Midbrain (tissue), 1 donor: ENCODE measurements around the gene ZFPL1.

ENCODE experiments used
- DNase-seq: peaks from one replicate; lab custom pipeline; 2025; lab: John Stamatoyannopoulos, UW

The ZFPL1 gene

DNA sequence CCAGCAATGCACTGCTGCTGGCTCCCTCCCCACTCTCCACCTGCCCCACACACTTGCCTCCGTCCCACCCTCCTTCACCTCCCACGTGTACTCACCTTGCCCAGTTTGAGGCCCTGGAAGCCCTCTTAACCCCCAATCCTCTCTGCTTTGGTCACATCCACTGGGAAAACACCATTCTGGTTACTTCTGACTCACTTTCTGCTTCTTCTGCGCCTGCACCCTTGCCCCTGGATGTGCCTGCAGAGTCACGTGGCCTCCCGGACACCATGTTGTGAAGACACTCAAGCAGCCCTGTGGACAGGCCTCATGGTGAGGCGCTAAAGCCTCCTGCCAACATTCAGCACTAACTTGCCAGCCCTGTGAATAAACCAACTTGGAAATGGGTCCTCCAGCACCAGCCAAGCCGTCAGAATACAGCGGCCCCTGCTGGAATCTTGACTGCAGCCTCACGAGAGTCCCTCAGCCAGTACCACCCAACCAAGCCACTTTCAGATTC lies 23.1 kb upstream of the ZFPL1 start:
- no peak for DNase-seq

DNA sequence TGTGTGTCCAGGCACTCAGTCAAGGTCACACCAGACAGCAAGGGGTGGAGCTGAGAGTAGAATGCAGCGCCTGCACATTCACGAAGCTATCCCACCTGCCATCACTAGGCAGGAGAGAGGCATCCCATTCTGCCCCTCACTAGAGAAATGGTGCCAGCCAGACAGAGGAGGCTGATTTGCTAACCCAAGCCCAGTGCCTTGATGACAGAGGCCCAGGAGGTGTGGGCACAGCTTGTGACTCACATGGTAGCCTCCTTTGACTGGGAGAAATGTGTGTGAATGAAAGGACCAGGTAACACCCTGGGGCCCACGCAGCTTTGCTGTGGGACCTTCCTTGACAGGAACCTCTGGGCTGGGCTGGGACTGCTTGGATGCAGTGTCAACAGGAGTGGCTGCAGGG lies 20.5 kb upstream of the ZFPL1 start:
- DNase-seq = no peak

DNA sequence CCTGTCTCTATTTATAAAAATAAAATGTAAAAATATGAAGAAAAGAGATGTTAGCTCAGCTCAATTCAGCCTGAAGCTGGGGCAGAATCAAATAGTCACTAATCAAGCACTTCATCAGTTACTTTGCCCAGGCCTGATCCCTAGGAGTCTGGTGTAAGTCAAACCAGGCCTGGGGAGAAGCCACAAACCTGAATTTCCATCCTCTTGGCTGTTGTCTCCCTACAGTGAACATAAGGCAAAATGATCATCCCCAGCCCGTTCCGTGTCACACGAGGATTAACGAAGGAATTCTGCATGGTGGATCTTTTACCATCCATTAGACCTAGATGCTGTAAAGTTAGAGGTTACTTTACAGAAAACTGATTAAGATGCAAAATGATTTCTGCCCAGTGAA lies 19.2 kb upstream of the ZFPL1 start:
- no peak for DNase-seq

DNA sequence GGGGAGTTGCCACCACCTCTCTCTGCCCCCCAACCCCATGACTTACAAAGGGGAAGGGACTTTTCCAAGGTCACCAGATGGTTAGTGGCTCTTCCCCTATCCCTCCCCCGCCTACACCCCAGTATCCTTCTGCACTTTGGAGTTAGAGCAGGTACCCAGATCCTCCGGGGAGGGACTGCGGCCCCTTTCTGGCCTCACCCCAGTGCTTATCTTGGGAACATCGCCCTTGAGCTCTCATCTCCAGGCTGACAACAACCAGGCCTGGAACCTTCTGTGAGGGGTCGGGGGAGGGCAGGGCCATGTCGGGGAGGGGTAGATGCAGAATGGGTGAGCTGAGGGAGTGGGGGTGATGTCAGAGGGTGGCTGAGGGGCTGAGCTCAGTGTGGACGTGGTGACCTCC lies 18.2 kb upstream of the ZFPL1 start:
- DNase-seq = no peak

DNA sequence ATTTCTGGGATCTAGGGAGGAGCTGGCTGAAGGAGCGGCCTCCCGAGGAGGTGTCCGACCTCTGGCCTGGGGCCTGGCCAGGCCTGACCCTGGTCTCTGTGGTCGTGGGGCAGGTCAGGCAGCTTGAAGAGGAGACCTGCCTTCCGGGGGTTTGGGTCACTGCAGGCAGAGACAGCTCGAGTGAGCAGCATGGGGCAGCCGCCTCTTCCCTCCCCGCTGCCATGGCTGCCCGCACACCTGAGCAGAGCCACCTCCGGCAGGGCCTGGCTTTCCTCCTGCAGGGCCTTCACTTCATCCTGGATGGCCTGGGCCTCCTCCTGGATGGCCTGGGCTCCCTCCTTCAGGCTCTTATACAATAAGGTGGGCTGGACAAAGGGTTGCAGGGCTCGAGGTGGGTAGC lies 17.7 kb upstream of the ZFPL1 start:
- no peak for DNase-seq

DNA sequence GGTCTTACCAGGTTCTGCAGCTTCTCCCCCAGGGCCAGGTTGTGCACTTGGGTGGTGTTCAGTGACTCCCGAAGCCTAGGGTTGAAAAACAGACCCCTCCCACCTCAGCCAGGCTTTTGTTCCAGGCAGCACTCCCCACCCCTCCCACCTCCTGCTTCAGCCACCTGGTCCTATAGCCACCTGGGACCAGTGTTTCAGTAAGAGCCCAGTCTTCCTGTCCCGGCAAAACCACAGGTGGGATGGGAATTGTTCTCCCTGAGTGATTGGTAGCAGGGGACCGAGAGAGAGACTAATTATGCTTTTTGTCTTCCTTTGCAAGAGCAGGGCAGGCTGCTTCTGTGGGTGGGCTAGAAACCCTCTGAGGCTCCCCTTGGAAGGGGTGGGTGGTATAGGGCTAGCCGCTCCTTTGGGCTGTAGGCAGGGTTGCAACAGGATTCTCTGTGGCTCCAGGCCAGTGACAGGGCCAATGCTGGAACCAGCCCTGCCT lies 17.2 kb upstream of the ZFPL1 start:
- no peak for DNase-seq

DNA sequence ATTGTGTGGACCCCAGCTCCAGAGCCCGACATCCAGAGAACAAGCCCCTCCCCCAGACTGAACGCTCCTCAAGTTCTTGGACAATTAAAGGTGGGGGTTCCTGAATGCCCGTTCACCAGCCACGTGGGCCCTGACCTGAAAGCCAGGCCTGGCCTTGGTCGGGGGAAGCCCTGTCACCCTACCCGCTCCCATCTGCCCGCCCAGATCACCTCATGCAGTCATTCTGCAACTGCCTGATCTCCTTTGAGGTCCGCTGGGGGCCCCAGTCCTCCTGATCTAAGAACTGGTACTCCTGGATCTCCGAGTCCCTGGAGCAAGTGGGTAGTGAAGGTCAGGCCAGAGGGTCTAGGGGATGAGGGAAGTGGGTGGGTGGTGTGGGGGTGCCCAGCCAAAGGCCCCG lies 16.6 kb upstream of the ZFPL1 start:
- DNase-seq = no peak

DNA sequence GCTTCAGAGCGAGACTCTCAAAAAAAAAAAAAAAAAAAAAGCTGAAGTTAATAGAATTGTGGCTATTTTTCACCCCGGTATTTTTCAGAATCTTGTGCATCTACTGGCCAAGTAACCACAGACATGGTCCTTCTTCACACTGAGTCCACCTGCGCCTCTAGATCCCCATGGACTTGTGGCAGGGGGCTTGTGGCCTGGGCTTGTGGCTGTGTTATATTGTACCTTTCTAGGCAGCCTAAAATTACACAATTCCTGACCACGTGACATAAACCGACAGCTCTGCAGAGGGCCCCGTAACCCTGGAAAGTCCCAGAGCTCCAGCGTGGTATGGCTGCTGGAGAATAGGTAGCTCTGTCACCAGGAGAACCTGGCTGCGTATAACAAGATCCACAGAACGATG lies 14.8 kb upstream of the ZFPL1 start:
- no peak for DNase-seq

DNA sequence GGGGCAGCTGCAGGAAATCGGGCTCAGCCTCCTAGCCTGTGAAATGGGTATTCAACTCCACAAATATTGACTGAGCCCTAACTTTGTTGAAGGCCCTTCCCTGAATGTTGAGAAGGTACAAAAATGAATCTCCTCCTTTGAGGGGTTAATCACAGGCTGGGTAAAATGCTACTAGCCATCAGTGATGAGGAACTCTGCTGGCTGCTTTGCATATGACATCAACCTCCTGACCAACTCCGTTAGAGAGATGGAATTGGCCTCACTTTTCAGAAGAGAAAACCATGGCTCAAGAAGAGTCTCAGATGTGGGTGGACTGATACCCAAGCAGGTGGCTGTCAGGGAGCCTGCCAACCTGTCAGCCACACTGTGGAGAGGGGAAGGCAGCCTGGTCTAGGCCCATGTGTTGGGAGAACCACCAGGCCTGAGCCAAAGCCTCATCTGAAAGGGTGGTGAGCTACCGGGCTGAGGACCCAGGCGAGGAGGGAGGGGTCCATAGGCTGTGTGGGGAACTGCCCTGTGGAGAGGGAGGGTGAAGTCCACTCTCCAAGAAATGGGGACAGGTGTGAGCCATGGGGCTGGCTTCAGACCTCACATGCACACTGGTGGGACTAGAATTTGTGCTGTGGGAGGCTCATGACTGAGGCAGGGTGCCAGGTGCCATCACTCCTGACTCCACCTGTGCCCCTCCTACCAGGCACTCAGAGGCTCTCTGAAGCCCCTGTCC lies 12.0 kb upstream of the ZFPL1 start:
- DNase-seq = no peak

DNA sequence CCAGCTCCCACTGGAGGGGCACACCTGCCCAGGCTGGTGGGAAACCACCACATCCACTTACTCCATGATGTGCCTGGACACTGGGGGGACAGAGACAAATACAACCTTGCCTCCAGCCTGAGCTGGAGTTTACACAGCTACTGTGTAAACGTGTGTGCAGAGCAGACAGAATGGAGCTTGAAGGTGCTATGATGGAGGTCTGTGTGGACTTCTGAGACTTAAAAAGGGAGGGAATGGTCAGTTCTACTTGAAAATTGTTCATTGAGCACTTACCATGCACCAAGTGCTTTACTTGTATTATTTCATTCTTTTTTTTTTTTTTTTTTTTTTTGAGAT lies 11.4 kb upstream of the ZFPL1 start:
- DNase-seq = no peak

DNA sequence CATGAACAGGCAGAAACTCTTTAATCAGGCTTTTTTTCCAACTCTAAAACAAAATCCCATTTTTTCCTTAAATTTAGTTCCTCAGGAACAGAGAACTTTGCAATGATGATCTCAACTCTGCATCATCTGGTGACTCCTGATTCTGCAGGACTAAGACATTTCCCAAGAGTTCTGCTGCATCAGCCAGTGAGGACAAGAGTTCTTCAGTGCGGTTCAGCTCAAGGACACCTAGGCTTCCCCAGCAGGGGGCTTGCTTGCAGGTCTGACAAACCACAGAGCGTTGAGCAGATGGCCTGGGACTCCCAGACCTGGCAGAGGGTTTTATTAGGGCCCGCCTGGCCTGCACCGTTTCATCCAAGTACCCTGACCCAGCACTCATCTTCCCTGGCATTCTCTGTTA lies 6.6 kb upstream of the ZFPL1 start:
- no peak for DNase-seq

DNA sequence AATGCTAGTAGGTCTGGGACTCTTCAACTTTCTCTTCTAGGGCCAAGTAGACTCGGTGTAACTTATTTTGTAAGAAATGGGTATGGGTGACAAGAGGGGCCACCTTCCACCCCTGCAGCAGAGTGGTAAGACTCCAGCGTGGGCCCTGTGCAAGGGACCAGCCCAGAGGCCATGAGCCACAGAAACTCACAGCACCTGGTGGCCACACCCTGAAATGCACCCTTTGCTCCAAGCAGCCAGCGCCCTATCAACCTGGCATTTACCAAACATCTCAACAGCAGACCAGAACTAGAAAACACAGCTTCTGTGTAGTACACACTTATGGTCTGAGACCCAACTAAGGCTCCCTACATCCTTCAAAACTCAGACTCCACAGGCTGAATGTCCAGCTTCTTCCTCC lies 5.9 kb upstream of the ZFPL1 start:
- no peak for DNase-seq

DNA sequence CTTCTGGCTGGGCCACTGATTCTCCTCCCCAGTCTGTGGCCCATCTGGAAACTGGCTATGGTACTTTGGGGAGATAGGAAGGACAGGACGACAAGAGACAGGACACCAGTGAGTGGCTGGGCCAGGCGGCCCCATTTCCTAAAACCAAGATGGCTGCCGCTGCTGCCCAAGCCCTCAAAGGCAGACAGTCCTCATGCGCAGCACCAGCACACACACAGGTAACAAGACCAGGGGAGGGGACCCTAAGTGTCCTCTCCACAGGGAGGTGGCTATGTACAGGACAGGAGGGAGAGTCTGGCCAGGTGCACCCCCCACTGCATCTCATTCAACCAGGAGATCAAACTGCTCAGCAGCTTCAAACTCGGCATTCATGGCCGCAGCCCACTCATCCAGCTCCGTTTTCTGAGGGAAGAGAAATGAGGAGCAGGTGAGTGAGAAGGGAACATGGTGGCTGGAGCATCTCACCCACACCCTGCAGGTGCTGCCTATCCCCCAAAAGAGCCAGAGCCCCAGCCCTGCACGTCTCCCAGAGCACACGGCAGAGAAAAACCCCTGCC lies 5.2 kb upstream of the ZFPL1 start:
- no peak for DNase-seq

DNA sequence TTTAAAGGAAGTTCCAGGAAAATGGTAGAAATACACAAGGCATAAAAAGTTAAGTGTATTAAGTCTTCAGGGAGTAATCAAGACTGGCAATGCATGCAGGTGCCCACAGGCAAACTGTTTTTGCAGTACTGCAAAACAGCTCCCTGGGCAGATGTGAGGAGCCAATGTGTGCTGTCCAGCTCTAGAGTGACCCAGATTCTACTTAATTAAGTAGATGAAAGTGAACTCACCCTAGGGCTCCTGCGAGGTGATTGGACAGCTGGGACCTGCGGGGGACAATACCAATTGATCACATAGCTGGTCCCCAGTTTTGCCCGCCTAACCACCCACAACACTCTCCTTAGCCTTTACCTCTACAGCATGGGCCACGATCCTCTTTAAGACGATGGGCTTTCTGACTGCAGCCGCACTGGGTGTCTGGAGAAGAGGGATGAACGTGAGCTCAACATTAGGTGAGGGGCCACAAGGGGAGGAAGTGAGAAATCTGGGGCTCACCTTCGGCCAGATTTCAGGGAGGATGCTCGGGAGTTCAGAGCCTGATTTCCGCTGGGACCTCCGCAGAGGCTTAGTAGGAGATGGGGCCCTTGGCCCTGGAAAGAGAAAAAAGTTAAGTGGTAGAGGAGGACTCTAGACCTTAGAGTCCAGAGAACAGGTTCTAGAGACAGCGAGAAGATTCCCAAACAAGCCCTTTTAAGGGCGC lies 738 bp upstream of the ZFPL1 start:
- DNase-seq = no peak

DNA sequence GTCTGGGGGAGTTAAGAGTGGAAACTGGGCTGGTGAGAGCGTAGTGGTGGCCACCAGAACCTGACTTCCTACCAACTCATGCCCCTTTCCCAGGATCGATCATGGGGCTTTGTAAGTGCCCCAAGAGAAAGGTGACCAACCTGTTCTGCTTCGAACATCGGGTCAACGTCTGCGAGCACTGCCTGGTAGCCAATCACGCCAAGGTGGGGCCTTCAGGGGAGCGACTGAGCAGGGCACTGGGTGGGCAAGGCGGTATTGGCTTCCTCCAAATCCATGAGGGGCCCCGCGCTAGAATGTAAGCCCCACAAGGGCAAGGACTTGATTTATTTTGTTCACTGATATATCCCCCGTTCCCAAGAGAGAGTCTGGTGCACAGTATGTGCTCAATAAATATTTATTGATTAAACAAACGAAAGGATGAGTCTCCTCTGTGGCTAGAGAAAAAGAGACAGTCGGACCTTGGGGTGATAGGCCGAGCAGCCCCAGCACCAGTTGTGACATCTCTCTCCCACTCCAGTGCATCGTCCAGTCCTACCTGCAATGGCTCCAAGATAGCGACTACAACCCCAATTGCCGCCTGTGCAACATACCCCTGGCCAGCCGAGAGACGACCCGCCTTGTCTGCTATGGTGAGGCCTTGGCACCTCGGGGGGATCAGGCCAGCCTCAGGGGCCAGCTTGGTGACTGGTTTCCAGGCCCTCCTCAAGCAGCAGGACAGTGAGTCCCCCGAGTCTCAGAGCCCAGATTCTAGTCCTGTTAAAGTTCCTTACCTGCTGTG lies 765 bp downstream of the ZFPL1 start:
- no peak for DNase-seq

DNA sequence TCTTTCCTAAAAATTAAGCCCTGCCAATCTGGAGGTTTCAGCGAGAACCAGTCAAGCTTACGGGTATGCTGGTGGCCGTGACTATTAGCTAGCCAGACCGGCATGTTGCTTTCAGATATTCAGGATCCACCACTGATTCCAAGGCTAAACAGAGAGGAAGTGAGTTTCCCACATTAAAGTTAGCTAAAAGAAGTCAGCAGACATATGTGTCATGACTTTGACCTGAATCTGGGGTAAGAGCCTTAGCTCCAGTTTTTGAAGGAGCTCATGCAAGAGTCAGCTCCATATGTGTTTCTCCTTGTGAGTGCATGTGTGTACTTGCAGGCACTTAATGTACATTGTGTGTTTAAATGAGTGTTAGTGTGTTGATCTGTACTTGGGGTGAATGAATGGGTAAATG lies 1.4 kb downstream of the ZFPL1 start:
- no peak for DNase-seq

DNA sequence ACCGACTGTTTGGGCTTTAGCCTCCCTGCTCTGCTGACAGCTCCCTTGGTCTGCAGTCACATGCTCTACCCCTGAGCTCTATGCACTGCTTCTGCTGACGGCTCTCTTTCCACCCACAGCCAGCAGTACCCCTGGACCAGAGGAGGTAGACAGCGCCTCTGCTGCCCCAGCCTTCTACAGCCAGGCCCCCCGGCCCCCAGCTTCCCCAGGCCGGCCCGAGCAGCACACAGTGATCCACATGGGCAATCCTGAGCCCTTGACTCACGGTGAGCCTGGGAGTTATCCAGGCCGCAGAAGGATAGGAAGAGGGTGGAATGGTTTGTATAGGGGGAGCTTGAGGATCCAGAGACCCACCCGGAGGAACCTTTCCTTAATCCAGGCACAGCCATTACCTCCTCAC lies 2.8 kb downstream of the ZFPL1 start:
- DNase-seq = no peak

DNA sequence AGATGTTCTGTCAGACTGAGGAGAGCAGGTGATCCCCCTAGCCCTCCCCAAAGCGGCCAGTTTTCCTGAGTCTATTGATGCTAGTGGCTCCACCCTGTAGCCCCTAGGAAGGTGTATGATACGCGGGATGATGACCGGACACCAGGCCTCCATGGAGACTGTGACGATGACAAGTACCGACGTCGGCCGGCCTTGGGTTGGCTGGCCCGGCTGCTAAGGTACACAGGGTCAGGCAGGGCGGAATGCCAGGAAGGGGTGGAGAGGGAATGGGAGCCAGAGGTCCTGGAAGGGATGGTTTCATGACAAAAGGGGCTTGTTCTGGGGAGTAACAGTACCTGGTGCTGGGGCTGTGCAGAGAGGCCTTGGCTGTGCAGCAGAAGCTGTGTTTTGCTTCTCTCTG lies 3.2 kb downstream of the ZFPL1 start:
- DNase-seq = no peak

DNA sequence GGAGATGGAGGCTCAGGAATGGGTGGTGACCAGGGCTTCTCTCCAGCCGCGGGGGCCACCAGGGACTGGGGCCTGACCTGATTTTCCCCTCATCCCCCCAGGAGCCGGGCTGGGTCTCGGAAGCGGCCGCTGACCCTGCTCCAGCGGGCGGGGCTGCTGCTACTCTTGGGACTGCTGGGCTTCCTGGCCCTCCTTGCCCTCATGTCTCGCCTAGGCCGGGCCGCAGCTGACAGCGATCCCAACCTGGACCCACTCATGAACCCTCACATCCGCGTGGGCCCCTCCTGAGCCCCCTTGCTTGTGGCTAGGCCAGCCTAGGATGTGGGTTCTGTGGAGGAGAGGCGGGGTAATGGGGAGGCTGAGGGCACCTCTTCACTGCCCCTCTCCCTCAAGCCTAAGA lies 3.8 kb downstream of the ZFPL1 start:
- no peak for DNase-seq

DNA sequence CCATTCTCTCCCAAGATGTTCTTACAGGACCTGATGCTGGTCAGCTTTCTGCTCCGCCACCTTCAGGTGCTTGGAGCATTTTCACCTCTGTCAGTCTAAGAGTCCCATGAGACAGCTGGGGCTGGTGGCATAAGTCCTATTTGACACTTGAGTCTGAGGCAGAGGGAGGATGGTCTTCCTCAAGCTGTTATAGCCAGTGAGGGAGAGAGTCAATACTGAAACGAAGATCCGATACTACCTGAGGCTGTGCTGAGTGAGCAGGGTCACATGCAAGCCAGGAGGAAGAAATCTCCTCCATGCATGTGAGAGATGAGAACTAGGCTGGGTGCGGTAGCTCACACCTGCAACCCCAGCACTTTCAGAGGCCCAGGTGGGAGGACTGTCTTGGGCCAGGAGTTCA lies 5.6 kb downstream of the ZFPL1 start:
- no peak for DNase-seq

DNA sequence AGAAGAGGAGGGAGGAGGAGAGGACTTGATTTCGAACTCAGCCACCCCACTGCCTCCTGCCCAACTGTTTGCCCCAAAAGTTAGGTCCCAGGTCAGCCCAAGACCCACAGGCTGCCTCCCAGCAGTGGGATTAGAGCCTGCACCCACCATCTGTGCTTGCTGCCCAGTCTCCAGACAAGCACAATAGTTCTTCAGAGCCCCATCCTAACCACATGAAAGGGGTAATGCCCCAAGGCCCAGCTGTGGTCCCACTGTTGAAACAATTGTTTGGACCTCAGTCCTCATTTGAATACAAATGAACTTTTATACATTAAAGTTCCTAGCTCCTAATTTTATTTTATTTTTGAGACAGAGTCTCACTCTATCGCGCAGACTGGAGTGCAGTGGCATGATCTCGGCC lies 6.6 kb downstream of the ZFPL1 start:
- peak; percentile 38 for DNase-seq

DNA sequence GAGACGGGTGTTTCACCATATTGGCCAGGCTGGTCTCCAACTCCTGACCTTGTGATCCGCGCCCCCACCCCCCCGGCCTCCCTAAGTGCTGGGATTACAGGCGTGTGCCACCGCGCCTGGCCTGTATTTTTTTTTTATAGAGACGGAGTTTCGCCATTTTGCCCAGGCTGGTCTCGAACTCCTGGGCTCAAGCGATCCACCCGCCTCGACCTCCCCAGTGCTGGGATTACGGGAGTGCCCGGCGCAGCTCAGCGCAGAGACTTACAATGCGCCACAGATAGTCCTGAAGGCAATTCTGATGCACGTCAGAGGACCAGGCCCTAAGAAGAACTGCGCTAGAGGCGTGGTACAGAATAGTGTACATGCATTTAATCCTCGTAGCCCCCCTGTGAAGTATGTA lies 11.4 kb downstream of the ZFPL1 start:
- no peak for DNase-seq
